PFSK-1 (cell line): Measurements from ENCODE around the gene MYOM3.

ENCODE experiments used
- SIN3A ChIP-seq: IDR thresholded peaks from 2 replicates; pipeline ENCODE4 v1.6.1; 2012; ENCODE audit warnings: mild to moderate bottlenecking, low read length, moderate library complexity, borderline replicate concordance; ENCODE audit not compliant: insufficient read depth
- TAF1 ChIP-seq: IDR thresholded peaks from 2 replicates; pipeline ENCODE4 v1.6.1; 2012; ENCODE audit warnings: low read length, control low read depth, borderline replicate concordance; ENCODE audit not compliant: insufficient read depth

DNA sequence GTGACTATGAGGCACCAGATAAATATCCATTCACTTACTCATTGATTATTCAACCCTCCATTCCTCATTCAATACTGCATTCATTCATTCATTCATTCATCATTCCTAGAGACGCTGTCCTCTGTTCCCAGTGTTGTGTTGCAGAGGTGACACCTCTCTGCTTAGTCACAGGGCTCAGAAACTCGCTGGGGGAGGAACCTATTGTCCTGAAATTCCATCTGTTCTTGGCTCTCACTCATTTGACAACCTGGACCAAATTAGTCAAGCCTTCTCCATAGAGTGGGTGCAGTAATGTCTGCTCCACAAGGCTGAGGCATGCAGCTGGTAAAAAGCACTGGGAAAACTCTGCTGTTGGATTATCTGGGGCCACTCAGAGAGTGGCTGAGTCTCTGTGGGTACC lies 49.7 kb downstream of the MYOM3 start:
- no peak for TF ChIP-seq TAF1
- no peak for TF ChIP-seq SIN3A
